LNCAP (cell line): ENCODE data around the gene ATG16L1.

ENCODE experiments used
- TF ChIP-seq, protein P1 (sequence below): fragments of 450-650 bp; IDR thresholded peaks from 2 replicates; pipeline ENCODE4 v1.5.1; 2017; ENCODE audit warnings: mild to moderate bottlenecking

Gene ATG16L1

GRCh38 chr2:233285921-233286320 lies 34.4 kb downstream of the ATG16L1 start:
- TF ChIP-seq, protein P1, sequence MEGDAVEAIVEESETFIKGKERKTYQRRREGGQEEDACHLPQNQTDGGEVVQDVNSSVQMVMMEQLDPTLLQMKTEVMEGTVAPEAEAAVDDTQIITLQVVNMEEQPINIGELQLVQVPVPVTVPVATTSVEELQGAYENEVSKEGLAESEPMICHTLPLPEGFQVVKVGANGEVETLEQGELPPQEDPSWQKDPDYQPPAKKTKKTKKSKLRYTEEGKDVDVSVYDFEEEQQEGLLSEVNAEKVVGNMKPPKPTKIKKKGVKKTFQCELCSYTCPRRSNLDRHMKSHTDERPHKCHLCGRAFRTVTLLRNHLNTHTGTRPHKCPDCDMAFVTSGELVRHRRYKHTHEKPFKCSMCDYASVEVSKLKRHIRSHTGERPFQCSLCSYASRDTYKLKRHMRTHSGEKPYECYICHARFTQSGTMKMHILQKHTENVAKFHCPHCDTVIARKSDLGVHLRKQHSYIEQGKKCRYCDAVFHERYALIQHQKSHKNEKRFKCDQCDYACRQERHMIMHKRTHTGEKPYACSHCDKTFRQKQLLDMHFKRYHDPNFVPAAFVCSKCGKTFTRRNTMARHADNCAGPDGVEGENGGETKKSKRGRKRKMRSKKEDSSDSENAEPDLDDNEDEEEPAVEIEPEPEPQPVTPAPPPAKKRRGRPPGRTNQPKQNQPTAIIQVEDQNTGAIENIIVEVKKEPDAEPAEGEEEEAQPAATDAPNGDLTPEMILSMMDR, result no peak

GRCh38 chr2:233287871-233288270 lies 36.4 kb downstream of the ATG16L1 start:
- TF ChIP-seq, protein P1, result no peak

- TF ChIP-seq, protein P1, result no peak
Observed at GRCh38 chr2:233288663-233289062, 37.2 kb downstream of the ATG16L1 start.

- TF ChIP-seq, protein P1, result no peak
Observed at GRCh38 chr2:233289648-233290047, 38.2 kb downstream of the ATG16L1 start.

DNA sequence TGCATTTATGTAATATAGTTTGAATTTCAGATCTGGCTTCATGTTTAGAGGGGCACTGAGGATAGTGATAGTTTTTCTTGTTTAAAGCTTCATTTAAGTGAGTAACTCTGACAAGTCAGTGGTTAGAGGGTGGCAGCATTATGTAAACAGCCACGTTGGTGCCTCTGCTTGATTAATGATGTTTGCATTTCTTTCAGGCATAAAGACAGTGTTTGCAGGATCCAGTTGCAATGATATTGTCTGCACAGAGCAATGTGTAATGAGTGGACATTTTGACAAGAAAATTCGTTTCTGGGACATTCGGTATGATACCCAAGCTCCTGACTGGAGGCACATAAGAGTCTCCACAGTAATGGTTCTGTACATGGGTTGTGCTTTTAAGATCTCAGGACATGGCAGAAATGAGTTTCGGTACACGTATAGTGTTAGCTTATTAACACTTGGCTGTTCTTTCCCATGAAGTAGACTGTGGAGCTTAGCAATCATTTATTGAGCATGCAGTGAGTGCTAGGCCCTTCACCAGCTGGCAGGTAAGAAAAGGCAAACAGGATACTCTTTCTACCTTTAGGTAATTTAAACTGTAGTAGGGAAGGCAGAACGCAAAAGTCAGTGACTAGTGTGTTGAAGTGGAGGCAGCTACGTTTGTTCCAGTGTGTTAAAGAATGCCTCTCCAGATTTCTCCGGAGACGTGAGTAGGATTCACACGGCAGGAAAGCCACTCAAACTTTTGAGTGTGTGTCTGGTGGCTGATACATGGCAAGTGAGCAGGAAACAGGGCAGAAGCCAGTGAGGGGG lies 38.8 kb downstream of the ATG16L1 start:
- TF ChIP-seq, protein P1, result no peak

GRCh38 chr2:233295891-233296290 lies 44.4 kb downstream of the ATG16L1 start:
- TF ChIP-seq, protein P1, result no peak

GRCh38 chr2:233297076-233297475 lies 45.6 kb downstream of the ATG16L1 start:
- TF ChIP-seq, protein P1, result no peak

- TF ChIP-seq, protein P1, result no peak
Observed at GRCh38 chr2:233300401-233300800, 48.9 kb downstream of the ATG16L1 start.
